ENCODE results near the gene RGS7.

DNA sequence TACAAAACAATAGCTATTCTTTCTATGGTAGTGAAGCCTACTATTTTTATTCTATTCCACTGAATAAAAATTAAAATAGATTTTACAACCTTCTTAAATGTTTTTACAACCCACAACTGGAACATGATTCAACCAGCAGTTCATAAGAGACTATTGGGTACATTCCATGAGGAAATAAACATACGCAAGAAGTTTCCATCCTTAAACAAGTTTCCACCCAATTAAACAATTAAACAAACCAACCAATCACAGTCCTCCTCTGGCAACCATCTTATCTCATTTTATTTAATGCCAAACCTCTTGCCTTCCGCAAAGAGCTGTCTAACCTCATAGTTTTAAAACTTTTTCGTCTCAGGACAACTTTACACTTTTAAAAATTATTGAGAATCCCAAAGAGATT, 239.0 kb downstream of the RGS7 start:
- TF ChIP-seq, protein P1, sequence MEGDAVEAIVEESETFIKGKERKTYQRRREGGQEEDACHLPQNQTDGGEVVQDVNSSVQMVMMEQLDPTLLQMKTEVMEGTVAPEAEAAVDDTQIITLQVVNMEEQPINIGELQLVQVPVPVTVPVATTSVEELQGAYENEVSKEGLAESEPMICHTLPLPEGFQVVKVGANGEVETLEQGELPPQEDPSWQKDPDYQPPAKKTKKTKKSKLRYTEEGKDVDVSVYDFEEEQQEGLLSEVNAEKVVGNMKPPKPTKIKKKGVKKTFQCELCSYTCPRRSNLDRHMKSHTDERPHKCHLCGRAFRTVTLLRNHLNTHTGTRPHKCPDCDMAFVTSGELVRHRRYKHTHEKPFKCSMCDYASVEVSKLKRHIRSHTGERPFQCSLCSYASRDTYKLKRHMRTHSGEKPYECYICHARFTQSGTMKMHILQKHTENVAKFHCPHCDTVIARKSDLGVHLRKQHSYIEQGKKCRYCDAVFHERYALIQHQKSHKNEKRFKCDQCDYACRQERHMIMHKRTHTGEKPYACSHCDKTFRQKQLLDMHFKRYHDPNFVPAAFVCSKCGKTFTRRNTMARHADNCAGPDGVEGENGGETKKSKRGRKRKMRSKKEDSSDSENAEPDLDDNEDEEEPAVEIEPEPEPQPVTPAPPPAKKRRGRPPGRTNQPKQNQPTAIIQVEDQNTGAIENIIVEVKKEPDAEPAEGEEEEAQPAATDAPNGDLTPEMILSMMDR (conservative IDR thresholded peaks at IDR 0.05; ENCODE audit: low read length): no peak
- no peak for TF ChIP-seq EZH2phosphoT487 (IDR thresholded peaks at IDR 0.05; ENCODE audit: borderline replicate concordance, low read depth, low read length)
